H7 (cell line): ENCODE data around the gene ARL5A. TPM values are rescaled to one million over a fixed set of nuclear protein-coding genes. Genes with fewer than 3 reads are reported as not detected.

Experiments used
- DNase-seq: peaks from one replicate; pipeline ENCODE4 v3.0.0; 2012
- H3K27me3 ChIP-seq: 2 replicates; pipeline ENCODE4 v1.6.0; 2011; ENCODE audit warnings: mild to moderate bottlenecking, low read length; ENCODE audit not compliant: control insufficient read depth, insufficient read depth
- H3K36me3 ChIP-seq: replicated peaks from 2 replicates; pipeline ENCODE4 v1.5.1; 2011; ENCODE audit warnings: low read length; ENCODE audit not compliant: control insufficient read depth, insufficient read depth
- H3K4me3 ChIP-seq: 2 replicates; pipeline ENCODE4 v1.5.1; 2011; ENCODE audit warnings: low read depth, mild to moderate bottlenecking, control low read depth, low read length, moderate library complexity; ENCODE audit not compliant: insufficient read depth
- total RNA-seq: library from RNA; depleted of rRNA; stranded (reverse); fragments of >200 nt; shearing (Covaris generic); gene quantifications from 2 replicates; pipeline ENCODE4 v1.2.3, GENCODE V29; 2014; rRNA removed

Gene ARL5A
- total RNA-seq, 1 experiment from 2014 or later = 66.4 TPM

GRCh38 chr2:151756820-151757219 lies 71.4 kb downstream of the ARL5A start:
- Histone ChIP-seq H3K27me3 (no peaks in the 10 kb centered on the region), H3K4me3 (no peak overlapping the region), H3K36me3 (no peaks in the 10 kb centered on the region)
- no peak for DNase-seq

GRCh38 chr2:151754253-151754897 lies 73.8 kb downstream of the ARL5A start:
- Histone ChIP-seq H3K4me3 (no peak overlapping the region), H3K36me3 (no peaks in the 10 kb centered on the region), H3K27me3 (no peaks in the 10 kb centered on the region)
- no peak for DNase-seq

- Histone ChIP-seq H3K4me3 (no peak overlapping the region), H3K27me3 (no peaks in the 10 kb centered on the region)
- no peak for DNase-seq
Measured at GRCh38 chr2:151753540-151753939, 74.7 kb downstream of the ARL5A start.

More at GRCh38 chr2:151753540-151753939, 74.7 kb downstream of the ARL5A start:
- no peaks in the 10 kb centered on the region for H3K36me3 ChIP-seq

Other genes with a start within 250 kb of the ARL5A start
- 0.14 and 1.00 TPM in 2 replicates for gene NEB, start 93.9 kb downstream of the ARL5A start, total RNA-seq